OCI-LY7 (cell line): ENCODE measurements around the gene SLC24A4. TPM values are rescaled to one million over a fixed set of nuclear protein-coding genes. Genes with fewer than 3 reads are reported as not detected.

ENCODE experiments used
- BruUV-seq: library from RNA; stranded (reverse); fragments of 400-500 nt; replicated peaks from 2 replicates; lab custom pipeline; 2021; lab: Mats Ljungman, UMichigan
- CTCF ChIA-PET: fragments of 300-600 bp; sonication (Branson Sonifier 250); formaldehyde crosslinking; loops from one replicate; lab custom pipeline; 2022; ENCODE audit warnings: antibody characterized with exemption; ENCODE audit not compliant: unreplicated experiment; lab: Charles Lee
- POLR2A ChIA-PET: fragments of 300-600 bp; sonication (Branson Sonifier 250); formaldehyde crosslinking; loops from one replicate; lab custom pipeline; 2022; ENCODE audit warnings: antibody characterized with exemption; lab: Charles Lee
- DNase-seq: peaks from one replicate; pipeline ENCODE4 v3.0.0-alpha.2; 2015; ENCODE audit warnings: low spot score
- H2AFZ ChIP-seq: fragments of 200-600 bp; sonication (generic), shearing (Covaris generic); 2 replicates; pipeline ENCODE4 v1.6.1; 2014; ENCODE audit warnings: mild to moderate bottlenecking, antibody characterized with exemption, low read length, moderate library complexity
- H3K27ac ChIP-seq: fragments of 200-600 bp; sonication (generic); 2 replicates; pipeline ENCODE4 v1.5.1; 2014; ENCODE audit warnings: mixed run types, low read depth, mild to moderate bottlenecking, moderate library complexity, low read length, inconsistent platforms; ENCODE audit not compliant: poor library complexity, severe bottlenecking
- H3K36me3 ChIP-seq: fragments of 200-600 bp; sonication (generic); 2 replicates; pipeline ENCODE4 v1.6.1; 2014; ENCODE audit warnings: mild to moderate bottlenecking, antibody characterized with exemption, low read length, moderate library complexity, mixed read lengths; ENCODE audit not compliant: insufficient read depth
- H3K4me1 ChIP-seq: fragments of 200-600 bp; sonication (generic); 2 replicates; pipeline ENCODE4 v1.5.1; 2014; ENCODE audit warnings: mild to moderate bottlenecking, low read length; ENCODE audit not compliant: insufficient read depth, poor library complexity, severe bottlenecking
- H3K4me2 ChIP-seq: fragments of 200-600 bp; sonication (generic); 2 replicates; pipeline ENCODE4 v1.6.1; 2014; ENCODE audit warnings: mild to moderate bottlenecking, low read length
- H3K4me3 ChIP-seq: fragments of 200-600 bp; sonication (generic); 2 replicates; pipeline ENCODE4 v1.5.1; 2014; ENCODE audit warnings: mild to moderate bottlenecking, low read depth, low read length; ENCODE audit not compliant: poor library complexity, severe bottlenecking
- H3K79me2 ChIP-seq: fragments of 200-600 bp; sonication (generic); 2 replicates; pipeline ENCODE4 v1.6.1; 2016; ENCODE audit warnings: low read depth, mild to moderate bottlenecking, low read length, moderate library complexity, mixed read lengths; ENCODE audit not compliant: insufficient read depth
- H3K9me2 ChIP-seq: fragments of 200-600 bp; sonication (generic); 2 replicates; pipeline ENCODE4 v1.6.1; 2016; ENCODE audit warnings: mild to moderate bottlenecking, low read length, mixed read lengths; ENCODE audit not compliant: insufficient read depth
- H3K9me3 ChIP-seq: fragments of 200-600 bp; sonication (generic); 2 replicates; pipeline ENCODE4 v1.6.1; 2014; ENCODE audit warnings: mild to moderate bottlenecking, mixed run types, low read length, mixed read lengths
- H4K20me1 ChIP-seq: fragments of 200-600 bp; sonication (generic); 2 replicates; pipeline ENCODE4 v1.6.1; 2014; ENCODE audit warnings: mild to moderate bottlenecking, antibody characterized with exemption, low read length, moderate library complexity, mixed read lengths; ENCODE audit not compliant: insufficient read depth
- EZH2phosphoT487 ChIP-seq: fragments of 200-600 bp; sonication (generic); IDR thresholded peaks from 2 replicates; pipeline ENCODE4 v1.6.1; 2018; ENCODE audit warnings: low read depth, borderline replicate concordance, mild to moderate bottlenecking, mixed run types, antibody characterized with exemption, low read length, moderate library complexity, mixed read lengths
- intact Hi-C: fragments of 100-400 bp; cut with micrococcal nuclease; formaldehyde crosslinking; loops from one replicate; pipeline ENCODE4 v1.10.0; 2022; ENCODE audit not compliant: unreplicated experiment
- total RNA-seq, 2 experiments: library from RNA; depleted of rRNA in 1 of 2; stranded (reverse); fragments of >200 nt in 1 of 2; shearing (Covaris generic) in 1 of 2; gene quantifications; 2 replicates each; pipeline ENCODE4 v1.2.3, GENCODE V29; 2014 to 2022
- TF ChIP-seq, protein P1 (sequence below): fragments of 200-600 bp; sonication (generic); conservative IDR thresholded peaks from 2 replicates; pipeline ENCODE4 v1.5.1; 2014; ENCODE audit warnings: mild to moderate bottlenecking, antibody characterized with exemption, low read length, moderate library complexity, mixed read lengths

SLC24A4 gene
- total RNA-seq, 2 experiments from 2014 or later: not detected

DNA sequence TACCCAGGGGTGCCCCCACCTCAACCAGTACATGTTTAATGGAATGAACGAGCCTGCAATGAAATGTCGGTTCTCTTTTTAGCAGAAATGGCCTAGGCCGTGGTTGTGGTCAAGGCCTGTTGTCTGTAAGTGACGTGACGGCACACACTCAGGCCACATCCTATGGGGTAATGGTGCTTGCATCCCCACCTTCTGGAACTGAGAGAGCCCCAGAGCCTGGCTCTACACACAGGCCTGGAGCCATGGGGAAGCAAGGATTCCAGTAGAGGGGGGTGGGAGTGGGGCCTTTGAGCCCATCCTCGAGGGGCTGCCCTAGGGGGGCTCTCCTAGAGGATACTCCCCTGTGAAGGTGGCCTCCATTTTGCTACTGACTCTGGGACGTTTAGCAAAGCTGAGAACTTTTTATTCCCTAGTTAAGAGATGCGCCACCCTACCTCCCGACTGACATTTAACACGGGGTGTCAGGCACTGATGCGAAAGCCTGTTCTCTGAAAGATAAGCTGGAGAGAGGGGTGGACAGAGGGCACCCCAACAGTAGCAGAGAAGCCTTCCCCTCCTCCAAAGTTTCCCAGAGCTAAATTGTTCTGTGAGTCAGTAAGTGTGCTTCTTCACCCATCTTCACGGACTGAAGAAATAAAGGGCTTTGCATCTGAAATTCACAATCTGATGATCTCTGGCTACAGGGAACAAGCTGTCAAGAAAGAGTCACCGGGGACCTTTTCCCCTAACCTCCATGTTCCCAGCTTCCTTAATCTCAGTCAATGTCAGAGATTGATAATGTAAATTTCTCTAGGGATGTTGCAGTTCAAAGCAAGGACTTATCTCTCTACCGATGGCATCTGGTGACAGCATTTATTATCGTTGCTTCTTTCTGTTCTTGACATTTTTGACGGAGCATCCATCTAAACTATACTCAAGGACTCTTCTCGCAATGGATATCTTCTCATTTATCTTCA is 197.4 kb downstream of the SLC24A4 start:
- H3K27ac ChIP-seq: no peak overlapping the region

GRCh38 chr14:92521058-92521415 is 198.1 kb downstream of the SLC24A4 start:
- Histone ChIP-seq H3K9me2 (no peaks in the 10 kb centered on the region), H2AFZ (no peak overlapping the region), H3K27ac (no peak overlapping the region), H4K20me1 (no peaks in the 10 kb centered on the region), H3K36me3 (no peaks in the 10 kb centered on the region), H3K4me3 (no peak overlapping the region), H3K9me3 (no peaks in the 10 kb centered on the region), H3K4me1 (no peaks in the 10 kb centered on the region), H3K4me2 (no peak overlapping the region), H3K79me2 (no peaks in the 10 kb centered on the region)
- BruUV-seq: no TSS peak
- intact Hi-C loops: no loop called here
- ChIA-PET POLR2A (no interaction called here), CTCF (interaction anchor here (0.6 kb wide), 1 partner anchor 49 kb away, joined by 4 read pairs; no protein-coding TSS in a partner anchor)
- TF ChIP-seq, protein P1, sequence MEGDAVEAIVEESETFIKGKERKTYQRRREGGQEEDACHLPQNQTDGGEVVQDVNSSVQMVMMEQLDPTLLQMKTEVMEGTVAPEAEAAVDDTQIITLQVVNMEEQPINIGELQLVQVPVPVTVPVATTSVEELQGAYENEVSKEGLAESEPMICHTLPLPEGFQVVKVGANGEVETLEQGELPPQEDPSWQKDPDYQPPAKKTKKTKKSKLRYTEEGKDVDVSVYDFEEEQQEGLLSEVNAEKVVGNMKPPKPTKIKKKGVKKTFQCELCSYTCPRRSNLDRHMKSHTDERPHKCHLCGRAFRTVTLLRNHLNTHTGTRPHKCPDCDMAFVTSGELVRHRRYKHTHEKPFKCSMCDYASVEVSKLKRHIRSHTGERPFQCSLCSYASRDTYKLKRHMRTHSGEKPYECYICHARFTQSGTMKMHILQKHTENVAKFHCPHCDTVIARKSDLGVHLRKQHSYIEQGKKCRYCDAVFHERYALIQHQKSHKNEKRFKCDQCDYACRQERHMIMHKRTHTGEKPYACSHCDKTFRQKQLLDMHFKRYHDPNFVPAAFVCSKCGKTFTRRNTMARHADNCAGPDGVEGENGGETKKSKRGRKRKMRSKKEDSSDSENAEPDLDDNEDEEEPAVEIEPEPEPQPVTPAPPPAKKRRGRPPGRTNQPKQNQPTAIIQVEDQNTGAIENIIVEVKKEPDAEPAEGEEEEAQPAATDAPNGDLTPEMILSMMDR: no peak
- no peak for TF ChIP-seq EZH2phosphoT487
- DNase-seq: no peak

More for the DNA sequence above, 197.4 kb downstream of the SLC24A4 start:
- no peak for DNase-seq
- Histone ChIP-seq H3K4me3 (no peak overlapping the region), H3K9me3 (no peaks in the 10 kb centered on the region), H3K36me3 (no peaks in the 10 kb centered on the region), H3K9me2 (no peaks in the 10 kb centered on the region), H4K20me1 (no peaks in the 10 kb centered on the region), H3K4me1 (no peaks in the 10 kb centered on the region), H3K4me2 (no peak overlapping the region), H2AFZ (no peak overlapping the region), H3K79me2 (no peaks in the 10 kb centered on the region)
- intact Hi-C loops: no loop called here
- ChIA-PET CTCF (interaction anchor here (0.6 kb wide), 1 partner anchor 50 kb away, joined by 4 read pairs; no protein-coding TSS in a partner anchor), POLR2A (interaction anchor here (0.7 kb wide), 1 partner anchor 315 kb away, joined by 3 read pairs; no protein-coding TSS in a partner anchor)
- no TSS peak for BruUV-seq
- no peak for TF ChIP-seq EZH2phosphoT487
- TF ChIP-seq, protein P1: no peak

DNA sequence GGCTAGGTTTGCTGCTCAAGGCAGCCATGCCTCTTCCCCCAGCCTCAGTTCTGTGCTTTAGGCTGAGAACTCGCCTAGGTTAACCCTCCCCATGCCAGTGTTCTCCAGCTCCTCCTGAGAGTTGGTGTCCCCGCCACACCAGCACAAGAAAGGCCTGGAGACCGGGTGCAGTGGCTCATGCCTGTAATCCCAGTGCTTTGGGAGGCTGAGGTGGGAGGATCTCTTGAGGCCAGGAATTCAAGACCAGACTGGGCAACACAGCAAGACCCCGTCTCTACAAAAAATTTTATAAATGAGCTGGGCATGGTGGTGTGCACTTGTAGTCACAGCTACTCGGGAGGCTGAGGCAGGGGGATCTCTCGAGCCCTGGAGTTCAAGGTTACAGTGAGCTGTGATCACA is 200.8 kb downstream of the SLC24A4 start:
- Histone ChIP-seq H4K20me1 (no peaks in the 10 kb centered on the region), H3K27ac (no peak overlapping the region), H3K9me3 (no peaks in the 10 kb centered on the region), H2AFZ (no peak overlapping the region), H3K4me2 (no peak overlapping the region), H3K36me3 (no peaks in the 10 kb centered on the region), H3K4me1 (no peaks in the 10 kb centered on the region), H3K79me2 (no peaks in the 10 kb centered on the region), H3K9me2 (no peaks in the 10 kb centered on the region), H3K4me3 (no peak overlapping the region)
- intact Hi-C loops: no loop called here
- no peak for TF ChIP-seq EZH2phosphoT487
- TF ChIP-seq, protein P1: no peak
- no peak for DNase-seq
- ChIA-PET POLR2A (no interaction called here), CTCF (no interaction called here)
- no TSS peak for BruUV-seq
